Muscle of arm (tissue), 14 donors: ENCODE results near the gene FUNDC1. TPM values are rescaled to one million over a fixed set of nuclear protein-coding genes. Genes with fewer than 3 reads are reported as not detected.
"Not testable (repeated sequence)": the region's sequence is repeated elsewhere in the genome, so short reads cannot be mapped to it uniquely, and the experiment has no call there.

Source experiments
- DNase-seq: peaks from one replicate; pipeline ENCODE4 v3.0.0-alpha.2; 2013
- long read RNA-seq, 11 donors: transcript quantifications; one replicate each; lab custom pipeline, GENCODE V29; 2026
- polyA plus RNA-seq, 12 donors: library from polyadenylated mRNA; unstranded; fragments of 120-200 nt; gene quantifications; one replicate each; pipeline ENCODE4 v1.2.1, GENCODE V29; 2013; ENCODE audit not compliant: insufficient read length in 12 of 12

The FUNDC1 gene
- polyA plus RNA-seq, result 10 to 100 TPM in 11 of 12 donors, not detected in 1; 11.4 to 22.5 (median 15.0) TPM
- long read RNA-seq, donor 1, transcript FUNDC1-201 (5 exons, 1,196 nt), result major isoform, 8 of 14 reads
- long read RNA-seq, donor 1, partial matches to known transcripts, result 6 of 14 reads
- long read RNA-seq, donor 1, other reads (novel, unspliced or antisense), result 0 of 14 reads
- long read RNA-seq, donor 2, transcript FUNDC1-201 (5 exons, 1,196 nt), result major isoform, 14 of 16 reads
- long read RNA-seq, donor 2, partial matches to known transcripts, result 0 of 16 reads
- long read RNA-seq, donor 2, other reads (novel, unspliced or antisense), result 0 of 16 reads
- long read RNA-seq, donor 3, partial matches to known transcripts, result 0 of 4 reads
- long read RNA-seq, donor 3, other reads (novel, unspliced or antisense), result 0 of 4 reads
- long read RNA-seq, donor 4, transcript FUNDC1-201 (5 exons, 1,196 nt), result major isoform, 5 of 5 reads
- long read RNA-seq, donor 4, partial matches to known transcripts, result 0 of 5 reads
- long read RNA-seq, donor 4, other reads (novel, unspliced or antisense), result 0 of 5 reads
- long read RNA-seq, donor 5, transcript FUNDC1-201 (5 exons, 1,196 nt), result major isoform, 7 of 8 reads
- long read RNA-seq, donor 5, partial matches to known transcripts, result 0 of 8 reads
- long read RNA-seq, donor 5, other reads (novel, unspliced or antisense), result 0 of 8 reads
- long read RNA-seq, donor 6, transcript FUNDC1-201 (5 exons, 1,196 nt), result major isoform, 7 of 9 reads
- long read RNA-seq, donor 6, partial matches to known transcripts, result 0 of 9 reads
- long read RNA-seq, donor 6, other reads (novel, unspliced or antisense), result 0 of 9 reads
- long read RNA-seq, donor 7, partial matches to known transcripts, result 0 of 4 reads
- long read RNA-seq, donor 7, other reads (novel, unspliced or antisense), result 0 of 4 reads
- long read RNA-seq, donor 8, transcript FUNDC1-201 (5 exons, 1,196 nt), result major isoform, 6 of 7 reads
- long read RNA-seq, donor 8, partial matches to known transcripts, result 0 of 7 reads
- long read RNA-seq, donor 8, other reads (novel, unspliced or antisense), result 0 of 7 reads
- long read RNA-seq, donor 9, partial matches to known transcripts, result 0 of 3 reads
- long read RNA-seq, donor 9, other reads (novel, unspliced or antisense), result 0 of 3 reads
- long read RNA-seq, donor 10, partial matches to known transcripts, result 0 of 4 reads
- long read RNA-seq, donor 10, other reads (novel, unspliced or antisense), result 0 of 4 reads
- long read RNA-seq, donor 11, transcript FUNDC1-201 (5 exons, 1,196 nt), result major isoform, 11 of 15 reads
- long read RNA-seq, donor 11, partial matches to known transcripts, result 0 of 15 reads
- long read RNA-seq, donor 11, other reads (novel, unspliced or antisense), result 0 of 15 reads

DNA sequence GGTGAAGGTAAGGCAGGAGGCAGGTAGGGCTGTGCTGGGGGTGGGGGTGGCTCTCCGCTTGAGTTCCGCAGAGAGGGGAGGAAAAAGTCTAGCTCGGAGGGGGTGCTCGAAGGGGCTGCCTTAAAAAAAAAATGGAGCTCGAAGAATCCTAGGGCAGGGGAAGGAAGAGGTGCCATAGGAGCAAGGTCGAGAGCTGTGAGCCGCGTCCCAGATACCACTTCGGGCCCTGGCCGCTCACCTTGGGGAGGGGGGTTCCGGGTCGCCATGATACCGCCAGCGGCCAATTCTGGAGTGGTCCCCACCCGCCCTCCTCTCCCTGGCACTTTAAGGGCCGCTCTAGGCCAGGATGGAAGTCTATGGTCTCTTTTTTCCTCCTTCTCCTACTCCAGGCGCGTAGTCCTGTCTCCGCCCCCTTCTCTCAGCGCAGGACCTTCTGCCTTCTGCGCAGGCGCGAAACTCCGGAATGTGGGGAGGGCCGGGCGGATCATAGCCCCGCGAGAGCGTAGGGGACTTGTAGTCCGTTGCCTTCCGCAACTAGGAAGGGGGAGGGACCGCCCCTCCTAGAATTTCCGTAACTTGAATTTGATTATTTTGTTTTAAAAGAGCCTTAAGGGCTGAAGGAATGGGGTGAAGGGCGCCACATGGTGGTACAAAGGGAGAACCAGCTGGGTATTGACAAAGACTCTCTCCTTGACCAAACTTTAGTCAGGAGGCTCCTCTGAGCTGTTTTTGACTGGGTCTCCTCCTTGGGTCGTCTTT, at the start of gene FUNDC1:
Gene FUNDC1, minus strand, starts transcription at position 293 of the 759 bp plus-strand sequence. Its CDS starts 27 bp downstream, at position 266.
- peak; percentile 96 for DNase-seq

DNA sequence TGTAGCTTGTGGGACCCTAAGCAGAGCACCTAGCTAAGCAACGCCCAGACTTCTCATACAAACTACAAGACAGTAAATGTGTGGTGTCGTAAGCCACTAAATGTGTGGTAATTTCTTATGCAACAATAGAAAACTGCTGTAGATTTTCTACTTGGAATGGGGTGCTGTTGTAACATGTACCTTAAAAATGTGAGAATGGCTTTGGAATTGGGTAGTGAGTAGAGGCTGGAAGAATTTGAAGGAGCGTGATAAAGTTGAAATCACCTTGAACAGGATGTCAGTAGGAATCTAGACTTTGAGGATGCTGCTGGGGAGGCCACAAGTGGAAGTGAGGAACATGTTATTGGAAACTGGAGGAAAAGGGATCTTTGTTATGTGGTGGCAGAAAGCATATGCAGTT, 43.2 kb upstream of the FUNDC1 start:
- DNase-seq, result no peak

DNA sequence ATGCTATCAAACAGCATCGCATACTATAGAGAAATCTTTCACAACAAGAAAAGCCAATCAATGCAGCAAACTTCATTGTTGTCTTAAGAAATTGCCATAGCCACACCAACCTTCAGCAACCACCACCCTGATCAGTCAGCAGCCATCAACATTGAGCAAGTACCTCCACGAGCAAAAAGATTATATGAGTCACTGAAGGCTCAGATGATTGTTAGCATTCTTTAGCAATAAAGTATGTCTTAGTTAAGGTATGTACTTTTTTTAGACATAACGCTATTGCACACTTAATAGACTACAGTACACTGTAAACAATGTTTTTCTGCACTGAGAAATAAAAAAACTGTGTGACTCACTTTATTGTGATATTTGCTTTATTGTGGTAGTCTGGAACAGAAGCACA, 37.8 kb upstream of the FUNDC1 start:
- DNase-seq, result no peak

GRCh38 chrX:44572340-44572938, 29.8 kb upstream of the FUNDC1 start:
- no peak for DNase-seq

DNA sequence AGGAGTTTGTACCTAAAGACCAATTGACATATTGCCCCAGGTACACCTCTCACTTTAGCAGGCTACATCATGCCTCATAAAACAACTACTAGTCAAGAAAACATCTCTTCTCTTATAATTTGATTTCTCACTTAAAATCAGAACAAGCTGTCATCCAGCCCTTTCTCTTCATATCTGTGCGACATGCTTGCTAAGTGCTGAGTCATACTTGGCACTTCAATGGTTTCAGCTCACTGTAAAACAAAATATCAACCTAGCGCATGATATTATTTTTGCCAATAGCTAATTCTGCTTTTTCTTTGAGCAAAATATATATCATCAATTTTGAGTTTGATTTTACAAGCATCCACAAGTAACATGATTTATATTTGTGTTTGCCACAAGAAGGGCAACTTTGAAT, 27.9 kb upstream of the FUNDC1 start:
- no peak for DNase-seq

DNA sequence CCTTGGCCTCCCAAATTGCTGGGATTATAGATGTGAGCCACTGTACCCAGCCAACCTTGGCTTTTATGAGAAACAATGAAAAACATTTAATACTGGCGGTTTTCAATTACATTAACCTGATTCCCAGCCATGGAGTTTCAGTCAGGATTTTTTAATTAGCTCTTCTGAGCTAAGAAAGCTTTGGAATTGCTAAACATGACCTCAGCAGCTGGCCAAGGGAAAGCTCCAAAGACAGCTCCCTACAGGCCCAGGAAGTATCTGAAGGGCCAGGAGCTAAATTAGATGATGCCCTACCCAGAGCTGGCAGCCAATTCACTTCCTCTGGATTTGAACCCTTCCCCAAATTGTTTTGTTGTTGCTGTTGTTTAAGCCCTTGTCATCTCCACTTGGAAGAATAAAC, 26.5 kb upstream of the FUNDC1 start:
- DNase-seq, result no peak

DNA sequence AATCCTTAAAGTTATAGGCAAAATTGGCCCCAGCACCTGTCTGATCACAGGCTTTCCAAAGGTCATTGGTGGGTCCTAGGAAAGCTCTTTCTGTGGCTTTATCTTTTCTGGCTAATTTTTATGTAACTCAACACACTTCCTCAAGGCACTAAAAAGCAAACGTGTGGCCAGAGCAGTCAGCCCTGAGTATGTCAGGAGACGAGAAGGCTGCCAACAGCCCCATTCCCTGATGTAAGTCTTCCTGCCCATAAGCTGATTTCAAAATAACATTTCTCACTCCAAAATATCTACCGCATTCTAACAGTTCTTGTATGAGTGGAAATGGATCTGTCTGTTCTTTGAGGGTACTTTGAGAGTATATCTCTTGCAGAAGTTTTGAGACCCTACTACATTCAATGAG, 25.5 kb upstream of the FUNDC1 start:
- DNase-seq, result no peak

GRCh38 chrX:44561896-44562295, 19.2 kb upstream of the FUNDC1 start:
- not testable (repeated sequence) for DNase-seq

DNA sequence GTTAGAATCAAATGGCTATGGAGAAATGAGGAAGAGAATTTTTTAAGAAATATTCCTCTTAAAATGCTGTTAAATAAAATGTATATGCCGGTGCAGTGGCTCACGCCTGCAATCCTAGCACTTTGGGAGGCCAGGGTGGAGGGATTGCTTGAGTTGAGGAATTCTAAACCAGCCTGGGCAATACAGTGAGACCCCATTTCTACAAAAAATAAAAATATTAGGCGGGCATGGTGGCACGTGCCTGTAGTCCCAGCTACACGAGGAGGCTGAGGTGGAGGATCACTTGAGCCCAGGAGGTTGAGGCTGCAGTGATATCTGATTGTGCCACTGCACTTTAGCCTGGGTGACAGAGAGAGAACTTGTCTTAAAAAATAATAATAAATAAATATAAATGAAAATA, 7.9 kb upstream of the FUNDC1 start:
- DNase-seq, result no peak

GRCh38 chrX:44545454-44545853, 2.8 kb upstream of the FUNDC1 start:
- not testable (repeated sequence) for DNase-seq

DNA sequence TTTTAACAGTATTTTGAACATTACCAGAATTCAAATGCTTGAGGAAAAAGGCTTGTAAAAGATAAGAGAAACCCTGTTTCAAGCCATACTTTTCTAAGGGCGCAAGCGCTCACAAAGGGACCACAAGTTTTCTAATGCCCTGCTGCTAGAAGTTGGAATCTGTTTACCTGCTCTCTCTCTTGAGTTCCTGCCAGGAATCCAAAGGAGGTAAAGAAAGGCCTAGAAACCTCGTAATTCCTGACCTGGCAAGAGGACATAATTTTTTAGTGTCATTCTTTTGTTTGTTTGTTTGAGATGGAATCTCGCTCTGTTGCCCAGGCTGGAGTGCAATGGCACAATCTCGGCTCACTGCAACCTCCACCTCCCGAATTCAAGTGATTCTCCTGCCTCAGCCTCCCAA, 1.4 kb upstream of the FUNDC1 start:
- no peak for DNase-seq

DNA sequence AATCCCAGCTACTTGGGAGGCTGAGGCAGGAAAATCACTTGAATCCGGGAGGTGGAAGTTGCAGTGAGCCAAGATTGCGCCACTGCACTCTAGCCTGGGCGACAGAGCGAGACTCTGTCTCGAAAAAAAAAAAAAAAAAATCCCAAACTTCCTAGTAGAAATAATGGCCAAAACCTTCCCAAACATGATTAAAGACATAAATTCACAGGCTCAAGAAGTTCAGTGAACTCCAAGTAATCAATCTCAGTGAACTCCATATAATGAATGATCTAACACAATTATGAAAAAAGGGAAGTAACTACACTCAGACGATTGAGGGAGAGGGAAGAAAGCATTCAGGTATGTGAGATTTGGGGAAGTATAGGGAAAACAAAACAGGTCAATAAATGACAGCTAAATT, 6.5 kb downstream of the FUNDC1 start:
- no peak for DNase-seq

GRCh38 chrX:44529310-44529709, 13.3 kb downstream of the FUNDC1 start:
- no peak for DNase-seq

DNA sequence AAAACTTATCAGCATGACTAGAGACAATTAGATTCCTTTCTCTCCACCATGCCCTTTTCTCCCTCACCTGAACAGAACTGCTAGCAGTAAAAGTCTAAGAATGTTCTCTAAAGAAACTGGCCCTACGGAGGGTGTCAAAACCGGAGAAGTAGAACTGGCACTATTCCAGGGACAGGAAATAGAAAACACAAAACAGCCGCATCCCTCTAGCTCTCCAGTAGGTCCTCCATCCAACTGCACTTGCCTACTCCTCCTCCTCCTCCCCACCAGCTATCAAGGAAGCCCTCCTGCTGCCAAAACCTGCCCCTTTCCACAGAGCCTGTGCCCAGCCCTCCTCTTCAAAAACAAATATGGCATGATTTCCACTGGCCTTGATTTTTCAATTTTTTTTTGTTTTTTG, 28.4 kb downstream of the FUNDC1 start:
- DNase-seq, result no peak

- DNase-seq, result no peak
Observed at GRCh38 chrX:44507292-44507691, 35.4 kb downstream of the FUNDC1 start.

DNA sequence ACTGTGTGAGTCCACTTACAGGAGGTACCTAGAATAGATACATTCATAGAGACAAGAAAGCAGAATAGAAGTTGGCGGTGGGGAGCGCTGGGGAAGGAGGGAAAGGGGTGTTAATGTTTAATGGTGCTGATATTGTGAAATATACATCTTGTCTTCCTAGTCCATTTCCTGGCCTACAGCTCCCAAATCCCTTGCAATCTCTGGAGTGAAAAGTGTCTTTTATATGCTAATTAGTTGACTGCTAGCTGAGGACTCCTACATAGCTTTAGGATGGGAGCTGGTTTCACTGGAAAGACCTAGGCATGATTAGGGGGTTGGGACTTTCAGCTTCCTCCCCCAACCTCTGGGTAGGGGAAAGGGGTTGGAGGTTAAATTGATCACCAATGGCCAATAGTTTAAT, 36.0 kb downstream of the FUNDC1 start:
- DNase-seq, result no peak

DNA sequence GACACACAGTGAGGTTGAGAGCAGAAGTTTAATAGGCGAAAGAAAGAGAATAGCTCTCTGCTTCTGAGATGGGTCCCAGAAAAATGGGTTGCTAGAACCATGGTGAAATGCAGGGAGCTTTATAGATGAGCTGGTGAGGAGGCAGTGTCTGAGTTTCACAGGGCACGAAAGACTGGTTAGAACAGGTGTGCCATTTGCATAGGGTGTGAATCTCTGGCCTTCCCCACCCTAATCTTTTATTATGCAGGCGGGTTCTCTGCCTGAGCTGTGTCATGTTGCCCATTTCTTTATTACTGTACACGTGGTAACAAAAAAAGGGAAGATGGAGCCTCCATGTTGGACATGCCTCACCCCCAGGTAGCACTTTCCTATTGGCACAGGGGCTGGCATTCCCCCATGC, 39.1 kb downstream of the FUNDC1 start:
- DNase-seq, result no peak

- DNase-seq, result no peak
Observed at GRCh38 chrX:44495091-44495490, 47.6 kb downstream of the FUNDC1 start.

DNA sequence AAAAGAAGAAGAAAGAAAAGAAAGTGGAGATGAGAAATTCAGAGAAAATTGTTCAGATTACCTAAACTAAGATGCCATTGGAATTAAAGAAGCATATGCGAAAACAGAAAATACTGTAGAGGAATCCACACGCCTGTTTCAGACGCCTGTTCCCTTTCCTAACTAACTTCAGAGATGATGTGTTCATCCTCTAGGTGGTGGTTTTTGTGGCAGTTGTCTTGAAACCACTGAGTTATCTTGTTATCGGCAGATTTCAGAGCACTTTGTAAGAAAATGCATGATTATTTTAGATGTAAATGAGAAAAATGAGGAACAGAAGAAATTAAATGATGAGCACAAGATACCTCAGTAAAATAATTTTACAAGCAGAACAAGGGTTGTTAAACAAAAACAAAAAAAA, 48.3 kb downstream of the FUNDC1 start:
- no peak for DNase-seq

DNA sequence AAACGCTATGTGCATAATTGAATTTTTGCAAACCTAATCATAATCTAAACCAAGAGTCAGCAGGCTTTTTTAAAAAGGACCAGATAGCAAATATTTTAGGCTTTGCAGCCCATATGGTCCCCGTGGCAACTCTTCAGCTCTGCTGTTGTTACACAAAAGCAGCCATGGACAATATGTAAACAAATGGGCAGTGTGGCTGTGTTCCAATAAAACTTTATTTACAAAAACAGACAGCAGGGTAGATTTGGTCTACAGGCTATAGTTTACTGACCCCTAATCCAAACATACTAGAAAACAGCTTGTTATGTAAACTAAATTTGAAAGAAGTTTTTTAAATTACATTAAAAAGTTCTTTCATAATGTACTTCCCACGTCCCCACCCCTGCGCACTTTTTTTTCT, 53.1 kb downstream of the FUNDC1 start:
- no peak for DNase-seq
